K562 (cell line): ENCODE results near the gene STIM1. TPM values are rescaled to one million over a fixed set of nuclear protein-coding genes. Genes with fewer than 3 reads are reported as not detected.

ENCODE experiments used
- CBFA2T2 ChIP-seq: fragments of 450-650 bp; conservative IDR thresholded peaks from 2 replicates; pipeline ENCODE4 v1.6.1; 2017; ENCODE audit warnings: mild to moderate bottlenecking
- GATAD2A ChIP-seq: fragments of 450-650 bp; IDR thresholded peaks from 2 replicates; pipeline ENCODE4 v1.6.1; 2017
- HLTF ChIP-seq: fragments of 450-650 bp; IDR thresholded peaks from 2 replicates; pipeline ENCODE4 v1.6.1; 2016
- HMG20A ChIP-seq: fragments of 450-650 bp; formaldehyde crosslinking; conservative IDR thresholded peaks from 2 replicates; pipeline ENCODE4 v1.4.0; 2020; ENCODE audit warnings: mild to moderate bottlenecking, mixed read lengths
- KLF13 ChIP-seq: fragments of 450-650 bp; IDR thresholded peaks from 2 replicates; pipeline ENCODE4 v1.6.1; 2016; ENCODE audit warnings: missing genetic modification characterization, low read depth, mild to moderate bottlenecking, missing compliant biosample characterization, moderate library complexity, borderline replicate concordance
- MTA3 ChIP-seq: fragments of 450-650 bp; formaldehyde crosslinking; IDR thresholded peaks from 2 replicates; pipeline ENCODE4 v1.6.1; 2017; ENCODE audit warnings: mild to moderate bottlenecking, borderline replicate concordance
- NCOA6 ChIP-seq: fragments of 450-650 bp; IDR thresholded peaks from 2 replicates; pipeline ENCODE4 v1.6.1; 2017; ENCODE audit warnings: mild to moderate bottlenecking
- NRF1 ChIP-seq, 2 experiments: fragments of 450-650 bp; IDR thresholded peaks in 1 of 2; conservative IDR thresholded peaks in 1 of 2; 2 replicates each; pipeline ENCODE4 v1.6.1; 2014; ENCODE audit warnings: mild to moderate bottlenecking in 2 of 2
- PHTF2 ChIP-seq: fragments of 250-450 bp; sonication (Bioruptor Pico); IDR thresholded peaks from 2 replicates; pipeline ENCODE4 v1.5.0; 2021; ENCODE audit warnings: mild to moderate bottlenecking
- PTTG1 ChIP-seq: fragments of 450-650 bp; IDR thresholded peaks from 2 replicates; pipeline ENCODE4 v1.6.1; 2016; ENCODE audit warnings: low read depth, mild to moderate bottlenecking, missing genetic modification characterization, missing compliant biosample characterization
- SP1 ChIP-seq: sonication (generic); formaldehyde crosslinking; IDR thresholded peaks from 2 replicates; pipeline ENCODE4 v1.8.1; 2022; ENCODE audit warnings: mild to moderate bottlenecking, missing genetic modification reagents
- ZFX ChIP-seq: sonication (generic); formaldehyde crosslinking; IDR thresholded peaks from 2 replicates; pipeline ENCODE4 v1.8.0; 2022; ENCODE audit warnings: mild to moderate bottlenecking, missing genetic modification reagents, moderate library complexity
- ZNF239 ChIP-seq: fragments of 250-450 bp; sonication (Bioruptor Pico); IDR thresholded peaks from 2 replicates; pipeline ENCODE4 v1.4.0; 2020; ENCODE audit warnings: mild to moderate bottlenecking
- ZNF695 ChIP-seq: fragments of 450-650 bp; formaldehyde crosslinking; IDR thresholded peaks from 2 replicates; pipeline ENCODE4 v1.4.0; 2020; ENCODE audit warnings: mild to moderate bottlenecking, moderate library complexity
- ZNF764 ChIP-seq: fragments of 250-450 bp; sonication (Bioruptor Pico); IDR thresholded peaks from 2 replicates; pipeline ENCODE4 v1.4.0; 2020; ENCODE audit warnings: low read depth, mild to moderate bottlenecking, moderate library complexity
- polyA plus RNA-seq, 8 experiments: library from polyadenylated mRNA; depleted of rRNA in 4 of 8; stranded (reverse) in 5 of 8; unstranded in 3 of 8; fragments of >200 nt; fragmentation: Nextera tagmentation in 2 of 8; fragmentation: Illumina TruSeq in 1 of 8; extraction: Ambion mirVana in 2 of 8; extraction: Trizol in 1 of 8; gene quantifications; 2 replicates each; pipeline versions ENCODE4 v1.2.1 to v1.2.3, GENCODE V29; 2011 to 2014; ENCODE audit warnings: inconsistent platforms in 1 of 8, missing spikeins in 1 of 8
- total RNA-seq, 7 experiments: library from RNA; depleted of rRNA in 6 of 7; stranded (reverse); fragments of >200 nt in 6 of 7; fragmentation: Illumina TruSeq in 2 of 7; extraction: Trizol in 2 of 7; gene quantifications; 2 replicates each; pipeline versions ENCODE4 v1.2.1 to v1.2.3, GENCODE V29; 2011 to 2021; ENCODE audit warnings: low replicate concordance in 1 of 7
- TF ChIP-seq, protein P1 (sequence below): fragments of 250-450 bp; sonication (Bioruptor Pico); IDR thresholded peaks from 2 replicates; pipeline ENCODE4 v1.8.0; 2021; ENCODE audit warnings: moderate library complexity, mild to moderate bottlenecking, inconsistent platforms
- TF ChIP-seq, protein P2 (sequence below): fragments of 450-650 bp; IDR thresholded peaks from 2 replicates; pipeline ENCODE4 v1.6.1; 2016; ENCODE audit warnings: mild to moderate bottlenecking, moderate library complexity

Gene STIM1
- total and polyA plus RNA-seq, 9 of the 15 experiments (the other 6 are each of a cell fraction or from before 2014, with no cell fraction given) = 7.7 to 50.5 (median 22.5) TPM

DNA sequence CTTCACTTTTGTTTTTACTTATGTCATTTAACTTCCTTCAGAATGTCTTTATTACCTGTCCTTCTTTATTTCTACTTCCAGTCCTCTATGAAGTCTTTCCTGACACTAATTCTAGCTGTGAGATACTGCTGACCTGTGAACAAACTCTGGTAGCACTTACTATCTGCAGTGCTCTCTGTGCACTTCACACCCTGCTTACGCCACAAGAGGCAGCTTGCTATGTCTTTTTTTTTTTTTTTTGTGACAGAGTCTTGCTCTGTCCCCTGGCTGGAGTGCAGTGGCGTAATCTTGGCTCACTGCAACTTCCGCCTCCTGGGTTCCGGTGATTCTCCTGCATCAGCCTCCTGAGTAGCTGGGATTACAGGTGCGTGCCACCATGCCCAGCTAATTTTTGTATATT is 10.7 kb downstream of the STIM1 start (continued):
- TF ChIP-seq, protein P1, sequence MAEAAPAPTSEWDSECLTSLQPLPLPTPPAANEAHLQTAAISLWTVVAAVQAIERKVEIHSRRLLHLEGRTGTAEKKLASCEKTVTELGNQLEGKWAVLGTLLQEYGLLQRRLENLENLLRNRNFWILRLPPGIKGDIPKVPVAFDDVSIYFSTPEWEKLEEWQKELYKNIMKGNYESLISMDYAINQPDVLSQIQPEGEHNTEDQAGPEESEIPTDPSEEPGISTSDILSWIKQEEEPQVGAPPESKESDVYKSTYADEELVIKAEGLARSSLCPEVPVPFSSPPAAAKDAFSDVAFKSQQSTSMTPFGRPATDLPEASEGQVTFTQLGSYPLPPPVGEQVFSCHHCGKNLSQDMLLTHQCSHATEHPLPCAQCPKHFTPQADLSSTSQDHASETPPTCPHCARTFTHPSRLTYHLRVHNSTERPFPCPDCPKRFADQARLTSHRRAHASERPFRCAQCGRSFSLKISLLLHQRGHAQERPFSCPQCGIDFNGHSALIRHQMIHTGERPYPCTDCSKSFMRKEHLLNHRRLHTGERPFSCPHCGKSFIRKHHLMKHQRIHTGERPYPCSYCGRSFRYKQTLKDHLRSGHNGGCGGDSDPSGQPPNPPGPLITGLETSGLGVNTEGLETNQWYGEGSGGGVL (CRISPR knock-in tag) = no peak
- TF ChIP-seq MTA3 (peak; percentile 55; the same call in 1 of the 2 replicates), GATAD2A (no peak), HMG20A (CRISPR knock-in tag) (no peak), PTTG1 (tag) (no peak), ZNF695 (no peak), PHTF2 (CRISPR knock-in tag) (no peak), ZNF764 (no peak), ZFX (no peak), SP1 (CRISPR knock-in tag) (no peak), NCOA6 (no peak), ZNF239 (no peak), NRF1 (conservative IDR thresholded peaks at IDR 0.05 in 1 of 2, IDR thresholded peaks at IDR 0.05 in 1 of 2) (0 out of 4 replicates have a peak, but pooled peaks of 1 of the 2 experiments have one; percentile 18), KLF13 (tag) (no peak), CBFA2T2 (no peak), HLTF (peak; percentile 39; the same call in 1 of the 2 replicates)
- TF ChIP-seq, protein P2, sequence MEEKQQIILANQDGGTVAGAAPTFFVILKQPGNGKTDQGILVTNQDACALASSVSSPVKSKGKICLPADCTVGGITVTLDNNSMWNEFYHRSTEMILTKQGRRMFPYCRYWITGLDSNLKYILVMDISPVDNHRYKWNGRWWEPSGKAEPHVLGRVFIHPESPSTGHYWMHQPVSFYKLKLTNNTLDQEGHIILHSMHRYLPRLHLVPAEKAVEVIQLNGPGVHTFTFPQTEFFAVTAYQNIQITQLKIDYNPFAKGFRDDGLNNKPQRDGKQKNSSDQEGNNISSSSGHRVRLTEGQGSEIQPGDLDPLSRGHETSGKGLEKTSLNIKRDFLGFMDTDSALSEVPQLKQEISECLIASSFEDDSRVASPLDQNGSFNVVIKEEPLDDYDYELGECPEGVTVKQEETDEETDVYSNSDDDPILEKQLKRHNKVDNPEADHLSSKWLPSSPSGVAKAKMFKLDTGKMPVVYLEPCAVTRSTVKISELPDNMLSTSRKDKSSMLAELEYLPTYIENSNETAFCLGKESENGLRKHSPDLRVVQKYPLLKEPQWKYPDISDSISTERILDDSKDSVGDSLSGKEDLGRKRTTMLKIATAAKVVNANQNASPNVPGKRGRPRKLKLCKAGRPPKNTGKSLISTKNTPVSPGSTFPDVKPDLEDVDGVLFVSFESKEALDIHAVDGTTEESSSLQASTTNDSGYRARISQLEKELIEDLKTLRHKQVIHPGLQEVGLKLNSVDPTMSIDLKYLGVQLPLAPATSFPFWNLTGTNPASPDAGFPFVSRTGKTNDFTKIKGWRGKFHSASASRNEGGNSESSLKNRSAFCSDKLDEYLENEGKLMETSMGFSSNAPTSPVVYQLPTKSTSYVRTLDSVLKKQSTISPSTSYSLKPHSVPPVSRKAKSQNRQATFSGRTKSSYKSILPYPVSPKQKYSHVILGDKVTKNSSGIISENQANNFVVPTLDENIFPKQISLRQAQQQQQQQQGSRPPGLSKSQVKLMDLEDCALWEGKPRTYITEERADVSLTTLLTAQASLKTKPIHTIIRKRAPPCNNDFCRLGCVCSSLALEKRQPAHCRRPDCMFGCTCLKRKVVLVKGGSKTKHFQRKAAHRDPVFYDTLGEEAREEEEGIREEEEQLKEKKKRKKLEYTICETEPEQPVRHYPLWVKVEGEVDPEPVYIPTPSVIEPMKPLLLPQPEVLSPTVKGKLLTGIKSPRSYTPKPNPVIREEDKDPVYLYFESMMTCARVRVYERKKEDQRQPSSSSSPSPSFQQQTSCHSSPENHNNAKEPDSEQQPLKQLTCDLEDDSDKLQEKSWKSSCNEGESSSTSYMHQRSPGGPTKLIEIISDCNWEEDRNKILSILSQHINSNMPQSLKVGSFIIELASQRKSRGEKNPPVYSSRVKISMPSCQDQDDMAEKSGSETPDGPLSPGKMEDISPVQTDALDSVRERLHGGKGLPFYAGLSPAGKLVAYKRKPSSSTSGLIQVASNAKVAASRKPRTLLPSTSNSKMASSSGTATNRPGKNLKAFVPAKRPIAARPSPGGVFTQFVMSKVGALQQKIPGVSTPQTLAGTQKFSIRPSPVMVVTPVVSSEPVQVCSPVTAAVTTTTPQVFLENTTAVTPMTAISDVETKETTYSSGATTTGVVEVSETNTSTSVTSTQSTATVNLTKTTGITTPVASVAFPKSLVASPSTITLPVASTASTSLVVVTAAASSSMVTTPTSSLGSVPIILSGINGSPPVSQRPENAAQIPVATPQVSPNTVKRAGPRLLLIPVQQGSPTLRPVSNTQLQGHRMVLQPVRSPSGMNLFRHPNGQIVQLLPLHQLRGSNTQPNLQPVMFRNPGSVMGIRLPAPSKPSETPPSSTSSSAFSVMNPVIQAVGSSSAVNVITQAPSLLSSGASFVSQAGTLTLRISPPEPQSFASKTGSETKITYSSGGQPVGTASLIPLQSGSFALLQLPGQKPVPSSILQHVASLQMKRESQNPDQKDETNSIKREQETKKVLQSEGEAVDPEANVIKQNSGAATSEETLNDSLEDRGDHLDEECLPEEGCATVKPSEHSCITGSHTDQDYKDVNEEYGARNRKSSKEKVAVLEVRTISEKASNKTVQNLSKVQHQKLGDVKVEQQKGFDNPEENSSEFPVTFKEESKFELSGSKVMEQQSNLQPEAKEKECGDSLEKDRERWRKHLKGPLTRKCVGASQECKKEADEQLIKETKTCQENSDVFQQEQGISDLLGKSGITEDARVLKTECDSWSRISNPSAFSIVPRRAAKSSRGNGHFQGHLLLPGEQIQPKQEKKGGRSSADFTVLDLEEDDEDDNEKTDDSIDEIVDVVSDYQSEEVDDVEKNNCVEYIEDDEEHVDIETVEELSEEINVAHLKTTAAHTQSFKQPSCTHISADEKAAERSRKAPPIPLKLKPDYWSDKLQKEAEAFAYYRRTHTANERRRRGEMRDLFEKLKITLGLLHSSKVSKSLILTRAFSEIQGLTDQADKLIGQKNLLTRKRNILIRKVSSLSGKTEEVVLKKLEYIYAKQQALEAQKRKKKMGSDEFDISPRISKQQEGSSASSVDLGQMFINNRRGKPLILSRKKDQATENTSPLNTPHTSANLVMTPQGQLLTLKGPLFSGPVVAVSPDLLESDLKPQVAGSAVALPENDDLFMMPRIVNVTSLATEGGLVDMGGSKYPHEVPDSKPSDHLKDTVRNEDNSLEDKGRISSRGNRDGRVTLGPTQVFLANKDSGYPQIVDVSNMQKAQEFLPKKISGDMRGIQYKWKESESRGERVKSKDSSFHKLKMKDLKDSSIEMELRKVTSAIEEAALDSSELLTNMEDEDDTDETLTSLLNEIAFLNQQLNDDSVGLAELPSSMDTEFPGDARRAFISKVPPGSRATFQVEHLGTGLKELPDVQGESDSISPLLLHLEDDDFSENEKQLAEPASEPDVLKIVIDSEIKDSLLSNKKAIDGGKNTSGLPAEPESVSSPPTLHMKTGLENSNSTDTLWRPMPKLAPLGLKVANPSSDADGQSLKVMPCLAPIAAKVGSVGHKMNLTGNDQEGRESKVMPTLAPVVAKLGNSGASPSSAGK = peak; percentile 11; the same call in 1 of the 2 replicates
